Neural crest cell (in vitro differentiated cells): Measurements from ENCODE around the gene C3orf70. TPM values are rescaled to one million over a fixed set of nuclear protein-coding genes. Genes with fewer than 3 reads are reported as not detected.

Experiments
- DNase-seq: peaks from one replicate; pipeline ENCODE4 v3.0.0; 2021; ENCODE audit warnings: low read depth, mixed read lengths, low spot score
- H3K27ac Mint-ChIP-seq: one replicate; pipeline ENCODE4 v1.8.0; 2021; ENCODE audit warnings: mild to moderate bottlenecking, mixed read lengths; ENCODE audit not compliant: unreplicated experiment
- H3K27me3 Mint-ChIP-seq: 2 replicates; pipeline ENCODE4 v1.8.0; 2021; ENCODE audit warnings: low read depth, mild to moderate bottlenecking, mixed read lengths
- H3K36me3 Mint-ChIP-seq: 2 replicates; pipeline ENCODE4 v1.8.0; 2021; ENCODE audit warnings: low read depth, mild to moderate bottlenecking, mixed read lengths
- H3K4me1 Mint-ChIP-seq: 2 replicates; pipeline ENCODE4 v1.8.0; 2021; ENCODE audit warnings: mixed read lengths
- H3K4me3 Mint-ChIP-seq: one replicate; pipeline ENCODE4 v1.8.0; 2021; ENCODE audit warnings: mild to moderate bottlenecking, mixed read lengths
- H3K9me3 Mint-ChIP-seq: 2 replicates; pipeline ENCODE4 v1.8.0; 2021; ENCODE audit warnings: mixed read lengths
- CTCF ChIP-seq: fragments of 200-600 bp; sonication (generic); conservative IDR thresholded peaks from 2 replicates; pipeline ENCODE4 v1.5.0; 2021; ENCODE audit warnings: antibody characterized with exemption, mild to moderate bottlenecking
- total RNA-seq: library from RNA; stranded (reverse); gene quantifications from 2 replicates; pipeline ENCODE4 v1.2.1, GENCODE V29; 2021

Gene C3orf70
- total RNA-seq, 1 donor from 2014 or later = 16.1 TPM

GRCh38 chr3:185046603-185047002, 106.3 kb downstream of the C3orf70 start:
- no peak overlapping the region for H3K4me3 Mint-ChIP-seq
- H3K4me1 Mint-ChIP-seq = peaks cover 2% of the 10 kb centered on the region
- H3K27ac Mint-ChIP-seq = no peak overlapping the region
- H3K27me3 Mint-ChIP-seq = no peaks in the 10 kb centered on the region
- peaks cover 26% of the 10 kb centered on the region for H3K36me3 Mint-ChIP-seq
- no peaks in the 10 kb centered on the region for H3K9me3 Mint-ChIP-seq
- no peak for DNase-seq
- no peak for TF ChIP-seq CTCF

- no peak overlapping the region for H3K4me3 Mint-ChIP-seq
These were observed 106.7 kb downstream of the C3orf70 start for GRCh38 chr3:185046164-185046515.

GRCh38 chr3:185042312-185043050, 110.4 kb downstream of the C3orf70 start:
- peaks cover 6% of the 10 kb centered on the region for H3K4me1 Mint-ChIP-seq
- H3K36me3 Mint-ChIP-seq = peaks cover 19% of the 10 kb centered on the region
- DNase-seq = no peak
- H3K27ac Mint-ChIP-seq = no peak overlapping the region
- no peaks in the 10 kb centered on the region for H3K27me3 Mint-ChIP-seq
- TF ChIP-seq CTCF = no peak
- peaks cover 1% of the 10 kb centered on the region for H3K9me3 Mint-ChIP-seq
- H3K4me3 Mint-ChIP-seq = no peak overlapping the region

More at GRCh38 chr3:185046164-185046515, 106.7 kb downstream of the C3orf70 start:
- H3K27me3 Mint-ChIP-seq = no peaks in the 10 kb centered on the region
- TF ChIP-seq CTCF = no peak
- no peak for DNase-seq
- H3K27ac Mint-ChIP-seq = no peak overlapping the region
- no peaks in the 10 kb centered on the region for H3K9me3 Mint-ChIP-seq
- peaks cover 24% of the 10 kb centered on the region for H3K36me3 Mint-ChIP-seq
- H3K4me1 Mint-ChIP-seq = peaks cover 6% of the 10 kb centered on the region

GRCh38 chr3:185041540-185041939, 111.3 kb downstream of the C3orf70 start:
- Mint-ChIP-seq H3K27ac (no peak overlapping the region), H3K36me3 (peaks cover 25% of the 10 kb centered on the region), H3K9me3 (peaks cover 4% of the 10 kb centered on the region), H3K4me3 (no peak overlapping the region), H3K27me3 (no peaks in the 10 kb centered on the region), H3K4me1 (peaks cover 6% of the 10 kb centered on the region)
- DNase-seq = no peak
- TF ChIP-seq CTCF = no peak

GRCh38 chr3:185040425-185040824, 112.4 kb downstream of the C3orf70 start:
- peaks cover 30% of the 10 kb centered on the region for H3K36me3 Mint-ChIP-seq
- peaks cover 6% of the 10 kb centered on the region for H3K4me1 Mint-ChIP-seq
- no peaks in the 10 kb centered on the region for H3K27me3 Mint-ChIP-seq
- peaks cover 8% of the 10 kb centered on the region for H3K9me3 Mint-ChIP-seq
- H3K27ac Mint-ChIP-seq = no peak overlapping the region
- no peak overlapping the region for H3K4me3 Mint-ChIP-seq
- no peak for DNase-seq
- TF ChIP-seq CTCF = no peak
